ENCODE results near the gene SPART. TPM values are rescaled to one million over a fixed set of nuclear protein-coding genes. Genes with fewer than 3 reads are reported as not detected.

SPART gene
- polyA plus RNA-seq, 1 donor from 2014 or later, result 52.4 TPM

- Histone ChIP-seq H3K9ac (ENCODE audit: low read length) (no peak overlapping the region), H3K27ac (ENCODE audit: low read length) (no peak overlapping the region), H3K9me3 (ENCODE audit: low read length) (no peaks in the 10 kb centered on the region), H3K27me3 (ENCODE audit: insufficient read depth, low read depth, low read length) (no peaks in the 10 kb centered on the region), H3K4me3 (ENCODE audit: low read length) (no peak overlapping the region), H3K36me3 (ENCODE audit: insufficient read depth, low read length) (no peaks in the 10 kb centered on the region), H3K9me2 (ENCODE audit: insufficient read depth, low read length) (no peaks in the 10 kb centered on the region), H3K79me2 (replicated peaks; ENCODE audit: insufficient read depth, low read length) (peaks cover 7% of the 10 kb centered on the region), H3K4me2 (ENCODE audit: low read length) (no peak overlapping the region), H4K20me1 (ENCODE audit: insufficient read depth) (no peaks in the 10 kb centered on the region), H2AFZ (ENCODE audit: low read depth, low read length) (no peak overlapping the region), H3F3A (ENCODE audit: insufficient read depth, low read length, poor library complexity, severe bottlenecking) (no peaks in the 10 kb centered on the region)
- TF ChIP-seq, protein P1, sequence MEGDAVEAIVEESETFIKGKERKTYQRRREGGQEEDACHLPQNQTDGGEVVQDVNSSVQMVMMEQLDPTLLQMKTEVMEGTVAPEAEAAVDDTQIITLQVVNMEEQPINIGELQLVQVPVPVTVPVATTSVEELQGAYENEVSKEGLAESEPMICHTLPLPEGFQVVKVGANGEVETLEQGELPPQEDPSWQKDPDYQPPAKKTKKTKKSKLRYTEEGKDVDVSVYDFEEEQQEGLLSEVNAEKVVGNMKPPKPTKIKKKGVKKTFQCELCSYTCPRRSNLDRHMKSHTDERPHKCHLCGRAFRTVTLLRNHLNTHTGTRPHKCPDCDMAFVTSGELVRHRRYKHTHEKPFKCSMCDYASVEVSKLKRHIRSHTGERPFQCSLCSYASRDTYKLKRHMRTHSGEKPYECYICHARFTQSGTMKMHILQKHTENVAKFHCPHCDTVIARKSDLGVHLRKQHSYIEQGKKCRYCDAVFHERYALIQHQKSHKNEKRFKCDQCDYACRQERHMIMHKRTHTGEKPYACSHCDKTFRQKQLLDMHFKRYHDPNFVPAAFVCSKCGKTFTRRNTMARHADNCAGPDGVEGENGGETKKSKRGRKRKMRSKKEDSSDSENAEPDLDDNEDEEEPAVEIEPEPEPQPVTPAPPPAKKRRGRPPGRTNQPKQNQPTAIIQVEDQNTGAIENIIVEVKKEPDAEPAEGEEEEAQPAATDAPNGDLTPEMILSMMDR (IDR thresholded peaks at IDR 0.05; ENCODE audit: poor library complexity, severe bottlenecking), result no peak
- no peak for TF ChIP-seq RAD21 (conservative IDR thresholded peaks at IDR 0.05)
- TF ChIP-seq TAF1 (IDR thresholded peaks at IDR 0.05; ENCODE audit: low read depth), result no peak
- TF ChIP-seq REST (IDR thresholded peaks at IDR 0.05; ENCODE audit: borderline replicate concordance), result no peak
Measured at GRCh38 chr13:36329361-36329760, 16.8 kb downstream of the SPART start.

GRCh38 chr13:36328821-36329220 is 17.4 kb downstream of the SPART start:
- H4K20me1 ChIP-seq (ENCODE audit: insufficient read depth), result no peaks in the 10 kb centered on the region
- no peaks in the 10 kb centered on the region for H3K9me3 ChIP-seq (ENCODE audit: low read length)
- no peaks in the 10 kb centered on the region for H3K27me3 ChIP-seq (ENCODE audit: insufficient read depth, low read depth, low read length)
- no peaks in the 10 kb centered on the region for H3K9me2 ChIP-seq (ENCODE audit: insufficient read depth, low read length)
- TF ChIP-seq REST (IDR thresholded peaks at IDR 0.05; ENCODE audit: borderline replicate concordance) (no peak), TAF1 (IDR thresholded peaks at IDR 0.05; ENCODE audit: low read depth) (no peak), POLR2AphosphoS5 (IDR thresholded peaks at IDR 0.05) (no peak), SMC3 (conservative IDR thresholded peaks at IDR 0.05; ENCODE audit: poor library complexity) (no peak), RAD21 (conservative IDR thresholded peaks at IDR 0.05) (no peak), EP300 (conservative IDR thresholded peaks at IDR 0.05; ENCODE audit: poor library complexity, severe bottlenecking) (no peak), EZH2 (IDR thresholded peaks at IDR 0.05; ENCODE audit: borderline replicate concordance, insufficient read depth, low read length, poor library complexity, severe bottlenecking) (no peak), MXI1 (conservative IDR thresholded peaks at IDR 0.05; ENCODE audit: poor library complexity, severe bottlenecking) (no peak)
- TF ChIP-seq, protein P1 (IDR thresholded peaks at IDR 0.05; ENCODE audit: poor library complexity, severe bottlenecking), result no peak
- peaks cover 7% of the 10 kb centered on the region for H3K79me2 ChIP-seq (replicated peaks; ENCODE audit: insufficient read depth, low read length)
- no peak overlapping the region for H3K4me3 ChIP-seq (ENCODE audit: low read length)
- H3K4me2 ChIP-seq (ENCODE audit: low read length), result no peak overlapping the region
- H2AFZ ChIP-seq (ENCODE audit: low read depth, low read length), result no peak overlapping the region
- H3K27ac ChIP-seq (ENCODE audit: low read length), result no peak overlapping the region
- H3K36me3 ChIP-seq (ENCODE audit: insufficient read depth, low read length), result no peaks in the 10 kb centered on the region
- H3F3A ChIP-seq (ENCODE audit: insufficient read depth, low read length, poor library complexity, severe bottlenecking), result no peaks in the 10 kb centered on the region
- H3K9ac ChIP-seq (ENCODE audit: low read length), result no peak overlapping the region

Measured in neural cell (in vitro differentiated cells).